Measurements from ENCODE around the gene FBXW8. TPM values are rescaled to one million over a fixed set of nuclear protein-coding genes. Genes with fewer than 3 reads are reported as not detected.

Gene FBXW8
- total and polyA plus RNA-seq, 8 donors: 3.6 to 9.6 (median 8.3) TPM

DNA sequence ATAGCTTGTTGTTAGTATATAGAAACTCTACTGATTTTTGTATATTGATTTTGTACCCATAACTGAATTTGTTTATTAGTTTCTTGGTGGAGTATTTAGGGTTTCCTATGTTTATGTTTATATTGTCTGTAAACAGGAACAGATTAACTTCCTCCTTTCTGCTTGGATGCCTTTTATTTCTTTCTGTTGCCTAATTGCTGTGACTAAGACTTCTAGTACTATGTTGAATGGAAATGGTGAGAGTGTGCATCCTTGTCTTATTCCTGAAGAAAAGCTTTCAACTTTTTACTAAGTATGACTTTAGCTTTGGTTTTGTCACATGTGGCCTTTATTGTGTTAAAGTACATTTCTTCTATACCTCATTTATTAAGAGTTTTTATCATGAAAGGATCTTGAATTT is 20.9 kb downstream of the FBXW8 start:
- no peaks in the 10 kb centered on the region for H3K36me3 ChIP-seq
- H3K4me1 ChIP-seq: peaks cover 14 to 25% (median 20%) of the 10 kb centered on the region in 3 donors
- H3K27me3 ChIP-seq: no peaks in the 10 kb centered on the region
- FAIRE-seq (no peak), ATAC-seq (no peak), DNase-seq (no peak)
- no peak overlapping the region for H3K4me3 ChIP-seq
- intact Hi-C loops (cut with DNase I): no loop called here
- no peak overlapping the region for H3K27ac ChIP-seq
- TF ChIP-seq, protein P1, sequence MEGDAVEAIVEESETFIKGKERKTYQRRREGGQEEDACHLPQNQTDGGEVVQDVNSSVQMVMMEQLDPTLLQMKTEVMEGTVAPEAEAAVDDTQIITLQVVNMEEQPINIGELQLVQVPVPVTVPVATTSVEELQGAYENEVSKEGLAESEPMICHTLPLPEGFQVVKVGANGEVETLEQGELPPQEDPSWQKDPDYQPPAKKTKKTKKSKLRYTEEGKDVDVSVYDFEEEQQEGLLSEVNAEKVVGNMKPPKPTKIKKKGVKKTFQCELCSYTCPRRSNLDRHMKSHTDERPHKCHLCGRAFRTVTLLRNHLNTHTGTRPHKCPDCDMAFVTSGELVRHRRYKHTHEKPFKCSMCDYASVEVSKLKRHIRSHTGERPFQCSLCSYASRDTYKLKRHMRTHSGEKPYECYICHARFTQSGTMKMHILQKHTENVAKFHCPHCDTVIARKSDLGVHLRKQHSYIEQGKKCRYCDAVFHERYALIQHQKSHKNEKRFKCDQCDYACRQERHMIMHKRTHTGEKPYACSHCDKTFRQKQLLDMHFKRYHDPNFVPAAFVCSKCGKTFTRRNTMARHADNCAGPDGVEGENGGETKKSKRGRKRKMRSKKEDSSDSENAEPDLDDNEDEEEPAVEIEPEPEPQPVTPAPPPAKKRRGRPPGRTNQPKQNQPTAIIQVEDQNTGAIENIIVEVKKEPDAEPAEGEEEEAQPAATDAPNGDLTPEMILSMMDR (IDR thresholded peaks at IDR 0.05): no peak
- no peaks in the 10 kb centered on the region for H3K9me3 ChIP-seq

GRCh38 chr12:116933091-116933490 is 22.3 kb downstream of the FBXW8 start:
- DNase-seq: no peak
- Histone ChIP-seq H3K36me3 (no peaks in the 10 kb centered on the region), H3K27me3 (no peaks in the 10 kb centered on the region), H3K27ac (no peak overlapping the region), H3K9me3 (no peaks in the 10 kb centered on the region), H3K4me3 (no peak overlapping the region), H3K4me1 (peaks cover 14 to 25% (median 20%) of the 10 kb centered on the region in 3 donors)
- peak in 2 of 4 donors; percentile 23 to 40 for ATAC-seq
- WGBS, 2 donors: 24 to 36% methylated on average over 2 of the region's 2 CpGs
- TF ChIP-seq, protein P1 (IDR thresholded peaks at IDR 0.05): no peak
- intact Hi-C loops (cut with DNase I): no loop called here
- FAIRE-seq: no peak

- peak overlapping the region in 1 of 4 donors; percentile 23 for H3K27ac ChIP-seq
- H3K36me3 ChIP-seq: no peaks in the 10 kb centered on the region
- no peak for FAIRE-seq
- H3K4me3 ChIP-seq: no peak overlapping the region
- 61 to 63% methylated on average over 3 of the region's 3 CpGs for WGBS, 2 donors
- ATAC-seq: peak; percentile 60 to 77 (median 71)
- no peak for DNase-seq
- no peaks in the 10 kb centered on the region for H3K9me3 ChIP-seq
- no peaks in the 10 kb centered on the region for H3K27me3 ChIP-seq
- TF ChIP-seq, protein P1 (IDR thresholded peaks at IDR 0.05): no peak
- intact Hi-C loops (cut with DNase I): no loop called here
- H3K4me1 ChIP-seq: peaks cover 14 to 25% (median 20%) of the 10 kb centered on the region in 3 donors
Measured at GRCh38 chr12:116933512-116934246, 22.9 kb downstream of the FBXW8 start.

DNA sequence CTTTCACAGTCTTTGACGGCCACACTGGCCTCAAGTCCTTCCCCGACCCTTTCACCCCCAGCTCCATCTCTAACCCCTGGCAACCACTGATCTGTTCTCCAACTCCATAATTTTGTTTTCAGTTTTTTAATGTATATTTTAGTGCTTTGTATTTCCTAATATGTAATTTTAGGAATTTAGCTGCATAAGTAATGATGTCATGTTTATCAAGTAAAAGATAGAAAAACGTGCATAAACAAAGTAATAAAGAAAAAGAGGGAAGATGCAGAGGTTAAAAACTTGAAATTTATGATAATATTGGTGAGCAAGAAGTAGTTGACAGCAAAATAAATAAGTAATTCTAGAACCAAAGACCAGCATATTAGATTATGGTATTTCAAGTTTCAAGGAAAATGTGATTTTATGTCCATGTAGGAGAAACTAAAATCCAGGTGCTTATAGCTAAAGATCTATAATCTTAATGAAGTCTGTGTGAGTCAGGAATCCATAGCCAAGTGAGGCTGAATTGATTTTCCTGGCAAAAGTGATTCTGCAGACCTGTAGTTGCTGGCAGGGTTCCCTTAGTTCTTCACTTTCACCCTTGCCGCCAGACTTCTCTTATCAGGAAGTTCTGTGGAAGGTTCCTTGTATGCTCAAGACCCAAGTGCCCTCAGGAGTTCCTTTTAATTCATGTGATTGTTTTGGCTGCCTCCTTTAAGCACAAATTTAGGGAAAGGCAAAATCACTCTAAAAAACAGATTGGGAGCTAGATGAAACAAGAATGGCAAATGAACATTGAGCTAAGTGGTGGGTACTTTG is 24.4 kb downstream of the FBXW8 start:
- intact Hi-C loops (cut with DNase I): no loop called here
- H3K9me3 ChIP-seq: no peaks in the 10 kb centered on the region
- 60 to 63% methylated on average over 4 of the region's 4 CpGs for WGBS, 2 donors
- H3K27ac ChIP-seq: no peak overlapping the region
- FAIRE-seq: no peak
- ATAC-seq: peak; percentile 72 to 85 (median 80)
- no peaks in the 10 kb centered on the region for H3K27me3 ChIP-seq
- DNase-seq: peak in 2 of 6 donors; percentile 24 to 35
- H3K4me3 ChIP-seq: no peak overlapping the region
- H3K36me3 ChIP-seq: no peaks in the 10 kb centered on the region
- TF ChIP-seq, protein P1 (IDR thresholded peaks at IDR 0.05): no peak
- H3K4me1 ChIP-seq: peaks cover 14 to 25% (median 20%) of the 10 kb centered on the region in 3 donors

Data from pancreas (tissue), 10 donors.